Ovary (tissue), 3 donors: ENCODE results near the gene ODAD4.

Source experiments
- CTCF ChIP-seq, 3 donors: fragments of 450-650 bp in 2 of 3; fragments of 200-600 bp in 1 of 3; IDR thresholded peaks; one replicate each; pipeline versions ENCODE4 v1.5.1 to v1.8.0; 2016 to 2022; ENCODE audit warnings: antibody characterized with exemption in 3 of 3, mild to moderate bottlenecking in 1 of 3
- EP300 ChIP-seq: sonication (generic); formaldehyde crosslinking; IDR thresholded peaks from one replicate; pipeline ENCODE4 v1.6.1; 2017; ENCODE audit warnings: antibody characterized with exemption
- donor health status: DM: no; HTN: no; CAD: no.

GRCh38 chr17:41971721-41972523, 41.5 kb downstream of the ODAD4 start:
- TF ChIP-seq CTCF (IDR thresholded peaks at IDR 0.05) (no peak), EP300 (no peak)
